Stimulated activated CD8-positive, alpha-beta memory T cell treated with anti-CD3 and anti-CD28 coated beads, Interleukin-7, amount 100 ng/mL, for 1 hour (primary cell): ENCODE measurements around the gene NRIP3.
"Not testable (repeated sequence)": the region's sequence is repeated elsewhere in the genome, so short reads cannot be mapped to it uniquely, and the experiment has no call there.

Experiments
- DNase-seq, 2 donors: peaks; one replicate each; pipeline ENCODE4 v3.0.0-alpha.2; 2020; ENCODE audit warnings: low read depth in 2 of 2

The NRIP3 gene

GRCh38 chr11:9016916-9017642 lies 13.3 kb upstream of the NRIP3 start:
- DNase-seq, result no peak

GRCh38 chr11:9015677-9016076 lies 11.9 kb upstream of the NRIP3 start:
- DNase-seq, result no peak

GRCh38 chr11:9014826-9015225 lies 11.0 kb upstream of the NRIP3 start:
- no peak for DNase-seq

- no peak for DNase-seq
Measured at GRCh38 chr11:9013373-9013772, 9.6 kb upstream of the NRIP3 start.

GRCh38 chr11:9009538-9009937 lies 5.7 kb upstream of the NRIP3 start:
- not testable (repeated sequence) for DNase-seq

GRCh38 chr11:9008661-9009060 lies 4.9 kb upstream of the NRIP3 start:
- no peak for DNase-seq

- no peak for DNase-seq
Measured at GRCh38 chr11:9008011-9008550, 4.3 kb upstream of the NRIP3 start.

- no peak for DNase-seq
Measured at GRCh38 chr11:9005087-9005486, 1.3 kb upstream of the NRIP3 start.

GRCh38 chr11:9004183-9004926 lies 554 bp upstream of the NRIP3 start:
- no peak for DNase-seq

GRCh38 chr11:9002920-9003572 lies 755 bp downstream of the NRIP3 start:
- no peak for DNase-seq

GRCh38 chr11:9001736-9002135 lies 2.1 kb downstream of the NRIP3 start:
- DNase-seq, result no peak

GRCh38 chr11:8998017-8998416 lies 5.8 kb downstream of the NRIP3 start:
- no peak for DNase-seq

- DNase-seq, result no peak
Measured at GRCh38 chr11:8997451-8997850, 6.3 kb downstream of the NRIP3 start.

GRCh38 chr11:8989453-8989852 lies 14.3 kb downstream of the NRIP3 start:
- DNase-seq, result no peak

- DNase-seq, result no peak
Measured at GRCh38 chr11:8988329-8989234, 15.2 kb downstream of the NRIP3 start.

GRCh38 chr11:8987446-8987845 lies 16.4 kb downstream of the NRIP3 start:
- DNase-seq, result no peak

- not testable (repeated sequence) for DNase-seq
Measured at GRCh38 chr11:8986772-8987171, 17.0 kb downstream of the NRIP3 start.

- DNase-seq, result no peak
Measured at GRCh38 chr11:8985462-8985861, 18.3 kb downstream of the NRIP3 start.

GRCh38 chr11:8983552-8983951 lies 20.2 kb downstream of the NRIP3 start:
- DNase-seq, result no peak

GRCh38 chr11:8980485-8980884 lies 23.3 kb downstream of the NRIP3 start:
- DNase-seq, result no peak

- DNase-seq, result not testable (repeated sequence)
Measured at GRCh38 chr11:8979365-8979764, 24.4 kb downstream of the NRIP3 start.
